PC-9 (cell line): ENCODE data around the gene ORM2. TPM values are rescaled to one million over a fixed set of nuclear protein-coding genes. Genes with fewer than 3 reads are reported as not detected.

ENCODE experiments used
- BruUV-seq: library from RNA; stranded (reverse); fragments of 400-500 nt; replicated peaks from 2 replicates; lab custom pipeline; 2021; lab: Mats Ljungman, UMichigan
- CTCF ChIA-PET: fragments of 300-600 bp; sonication (Branson Sonifier 250); formaldehyde crosslinking; loops from one replicate; lab custom pipeline; 2022; ENCODE audit warnings: antibody characterized with exemption; lab: Charles Lee
- POLR2A ChIA-PET: fragments of 300-600 bp; sonication (Branson Sonifier 250); formaldehyde crosslinking; loops from one replicate; lab custom pipeline; 2022; ENCODE audit warnings: antibody characterized with exemption; ENCODE audit not compliant: unreplicated experiment; lab: Charles Lee
- DNase-seq, 2 experiments: peaks; one replicate each; pipeline versions ENCODE4 v3.0.0 to v3.0.0-alpha.2; 2015 to 2022; ENCODE audit warnings: mixed read lengths in 1 of 2
- H2AFZ ChIP-seq: fragments of 200-600 bp; sonication (generic); 2 replicates; pipeline ENCODE4 v1.8.1; 2017; ENCODE audit warnings: antibody characterized with exemption
- H3F3A ChIP-seq: fragments of 200-600 bp; sonication (generic); 2 replicates; pipeline ENCODE4 v1.8.1; 2017; ENCODE audit warnings: antibody characterized with exemption, mild to moderate bottlenecking, low read depth; ENCODE audit not compliant: insufficient read depth
- H3K27ac ChIP-seq: fragments of 200-600 bp; sonication (generic); 2 replicates; pipeline ENCODE4 v1.6.1; 2016; ENCODE audit warnings: mixed run types
- H3K27me3 ChIP-seq: fragments of 200-600 bp; sonication (generic); 2 replicates; pipeline ENCODE4 v1.6.1; 2016; ENCODE audit warnings: low read depth, mixed run types; ENCODE audit not compliant: insufficient read depth
- H3K36me3 ChIP-seq: fragments of 200-600 bp; sonication (generic); 2 replicates; pipeline ENCODE4 v1.6.1; 2016; ENCODE audit warnings: low read depth, mixed run types
- H3K4me1 ChIP-seq: fragments of 200-600 bp; sonication (generic); replicated peaks from 2 replicates; pipeline ENCODE4 v1.6.1; 2016; ENCODE audit warnings: mixed run types; ENCODE audit not compliant: insufficient read depth
- H3K4me2 ChIP-seq: fragments of 200-600 bp; sonication (generic); 2 replicates; pipeline ENCODE4 v1.6.1; 2017; ENCODE audit warnings: mixed run types
- H3K4me3 ChIP-seq: fragments of 200-600 bp; sonication (generic); 2 replicates; pipeline ENCODE4 v1.6.1; 2016; ENCODE audit warnings: mixed run types
- H3K79me2 ChIP-seq: fragments of 200-600 bp; sonication (generic); 2 replicates; pipeline ENCODE4 v1.6.1; 2017; ENCODE audit warnings: low read depth, mixed run types
- H3K9me2 ChIP-seq: fragments of 200-600 bp; sonication (generic); 2 replicates; pipeline ENCODE4 v1.8.1; 2017; ENCODE audit warnings: mild to moderate bottlenecking; ENCODE audit not compliant: insufficient read depth
- H3K9me3 ChIP-seq: fragments of 200-600 bp; sonication (generic); 2 replicates; pipeline ENCODE4 v1.8.1; 2016; ENCODE audit warnings: low read depth; ENCODE audit not compliant: insufficient read depth
- H4K20me1 ChIP-seq: fragments of 200-600 bp; sonication (generic); 2 replicates; pipeline ENCODE4 v1.8.1; 2017; ENCODE audit not compliant: insufficient read depth
- EZH2 ChIP-seq: fragments of 200-600 bp; sonication (generic); IDR thresholded peaks from 2 replicates; pipeline ENCODE4 v1.8.0; 2017; ENCODE audit warnings: antibody characterized with exemption, low read depth
- intact Hi-C: fragments of 100-400 bp; cut with micrococcal nuclease; formaldehyde crosslinking; loops from one replicate; pipeline ENCODE4 v1.10.0; 2022; ENCODE audit not compliant: unreplicated experiment
- total RNA-seq: library from RNA; stranded (reverse); gene quantifications from 2 replicates; pipeline ENCODE4 v1.2.3, GENCODE V29; 2021
- TF ChIP-seq, protein P1 (sequence below): fragments of 200-600 bp; sonication (generic); conservative IDR thresholded peaks from 2 replicates; pipeline ENCODE4 v1.6.1; 2017; ENCODE audit warnings: mixed run types, antibody characterized with exemption, mild to moderate bottlenecking, moderate library complexity

The ORM2 gene
- total RNA-seq, 1 experiment from 2014 or later: not detected

DNA sequence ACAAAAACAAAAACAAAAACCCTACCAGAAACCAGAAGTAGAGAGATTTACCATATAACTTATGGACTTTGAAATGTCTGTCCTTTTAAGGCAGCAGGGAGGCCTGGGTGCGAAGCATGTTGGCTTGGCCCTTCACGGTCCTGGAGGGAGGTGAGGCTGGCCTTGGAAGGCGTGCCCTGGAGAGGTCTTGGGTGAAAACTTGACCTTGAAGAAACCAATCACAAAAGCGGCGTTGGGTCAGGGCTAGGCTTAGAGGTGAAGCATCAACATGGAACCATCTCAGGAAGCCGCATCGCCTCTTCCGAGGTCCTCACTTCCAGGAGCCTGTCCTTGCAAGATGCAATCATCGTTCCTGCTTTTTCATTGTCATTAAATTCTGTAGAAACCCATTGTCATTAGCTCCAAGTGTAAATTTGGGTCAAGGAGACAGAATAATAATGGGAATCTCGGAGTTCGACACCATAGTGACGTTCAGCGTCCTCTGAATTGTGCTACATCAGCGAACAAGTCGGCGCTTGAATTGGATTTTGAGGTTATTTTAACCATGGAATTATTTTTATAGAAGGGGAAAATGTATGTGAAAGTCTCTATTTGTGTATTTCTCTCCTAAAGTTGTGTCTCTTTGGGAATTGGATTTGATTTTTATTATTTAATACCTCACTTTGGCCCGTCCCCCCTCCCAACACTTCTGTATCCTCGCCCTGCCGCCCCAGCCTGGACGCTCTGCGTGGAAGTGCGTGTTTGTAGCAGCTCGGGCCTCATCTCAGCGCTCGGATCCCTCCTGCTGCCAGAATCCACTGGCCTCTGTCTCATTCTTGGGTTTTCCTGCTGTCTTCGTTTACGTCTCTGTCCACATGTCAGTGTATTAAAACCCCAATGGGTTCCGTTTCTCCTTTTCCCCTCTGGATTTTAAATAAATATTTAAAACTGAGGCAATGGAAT lies 17.8 kb upstream of the ORM2 start:
- Histone ChIP-seq H3K4me1 (no peaks in the 10 kb centered on the region), H3K4me2 (no peak overlapping the region), H3K9me2 (no peaks in the 10 kb centered on the region), H4K20me1 (no peaks in the 10 kb centered on the region), H3K27ac (no peak overlapping the region), H3K27me3 (0 out of 2 replicates have a peak, but pooled peaks cover 4% of the 10 kb centered on the region), H3K79me2 (no peaks in the 10 kb centered on the region), H3K36me3 (no peaks in the 10 kb centered on the region), H2AFZ (no peak overlapping the region), H3K4me3 (no peak overlapping the region), H3K9me3 (no peaks in the 10 kb centered on the region), H3F3A (no peaks in the 10 kb centered on the region)
- no TSS peak for BruUV-seq
- TF ChIP-seq, protein P1, sequence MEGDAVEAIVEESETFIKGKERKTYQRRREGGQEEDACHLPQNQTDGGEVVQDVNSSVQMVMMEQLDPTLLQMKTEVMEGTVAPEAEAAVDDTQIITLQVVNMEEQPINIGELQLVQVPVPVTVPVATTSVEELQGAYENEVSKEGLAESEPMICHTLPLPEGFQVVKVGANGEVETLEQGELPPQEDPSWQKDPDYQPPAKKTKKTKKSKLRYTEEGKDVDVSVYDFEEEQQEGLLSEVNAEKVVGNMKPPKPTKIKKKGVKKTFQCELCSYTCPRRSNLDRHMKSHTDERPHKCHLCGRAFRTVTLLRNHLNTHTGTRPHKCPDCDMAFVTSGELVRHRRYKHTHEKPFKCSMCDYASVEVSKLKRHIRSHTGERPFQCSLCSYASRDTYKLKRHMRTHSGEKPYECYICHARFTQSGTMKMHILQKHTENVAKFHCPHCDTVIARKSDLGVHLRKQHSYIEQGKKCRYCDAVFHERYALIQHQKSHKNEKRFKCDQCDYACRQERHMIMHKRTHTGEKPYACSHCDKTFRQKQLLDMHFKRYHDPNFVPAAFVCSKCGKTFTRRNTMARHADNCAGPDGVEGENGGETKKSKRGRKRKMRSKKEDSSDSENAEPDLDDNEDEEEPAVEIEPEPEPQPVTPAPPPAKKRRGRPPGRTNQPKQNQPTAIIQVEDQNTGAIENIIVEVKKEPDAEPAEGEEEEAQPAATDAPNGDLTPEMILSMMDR: no peak
- no peak for TF ChIP-seq EZH2
- ChIA-PET POLR2A (no interaction called here), CTCF (no interaction called here)
- no peak for DNase-seq
- intact Hi-C loops: no loop called here

DNA sequence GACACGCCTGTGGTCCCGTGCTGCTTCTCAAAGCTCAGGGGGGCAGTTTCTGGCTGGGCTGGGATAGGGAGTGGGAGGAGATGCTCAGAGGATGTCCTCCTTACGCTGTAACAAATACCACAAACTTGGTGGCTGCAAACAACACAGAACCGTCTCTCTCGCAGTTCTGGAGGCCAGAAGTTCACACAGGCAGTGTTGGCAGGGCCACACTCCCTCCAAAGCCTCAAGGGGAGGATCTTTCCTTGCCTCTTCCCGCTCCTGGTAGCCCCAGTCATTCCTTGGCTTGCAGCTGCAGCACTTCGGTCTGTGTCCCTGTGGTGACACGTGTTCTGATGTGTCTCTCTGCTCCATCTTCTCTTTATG lies 17.2 kb upstream of the ORM2 start:
- H2AFZ ChIP-seq: no peak overlapping the region
- no peaks in the 10 kb centered on the region for H4K20me1 ChIP-seq
- no peaks in the 10 kb centered on the region for H3K9me2 ChIP-seq
- ChIA-PET CTCF (no interaction called here), POLR2A (no interaction called here)
- no peaks in the 10 kb centered on the region for H3K79me2 ChIP-seq
- no TSS peak for BruUV-seq
- H3K4me1 ChIP-seq: no peaks in the 10 kb centered on the region
- H3K27ac ChIP-seq: no peak overlapping the region
- H3K9me3 ChIP-seq: no peaks in the 10 kb centered on the region
- no peak overlapping the region for H3K4me2 ChIP-seq
- no peaks in the 10 kb centered on the region for H3K36me3 ChIP-seq
- TF ChIP-seq, protein P1: no peak
- no peak for TF ChIP-seq EZH2
- no peaks in the 10 kb centered on the region for H3F3A ChIP-seq
- H3K27me3 ChIP-seq: 0 out of 2 replicates have a peak, but pooled peaks cover 4% of the 10 kb centered on the region
- no peak for DNase-seq
- no peak overlapping the region for H3K4me3 ChIP-seq
- intact Hi-C loops: no loop called here

DNA sequence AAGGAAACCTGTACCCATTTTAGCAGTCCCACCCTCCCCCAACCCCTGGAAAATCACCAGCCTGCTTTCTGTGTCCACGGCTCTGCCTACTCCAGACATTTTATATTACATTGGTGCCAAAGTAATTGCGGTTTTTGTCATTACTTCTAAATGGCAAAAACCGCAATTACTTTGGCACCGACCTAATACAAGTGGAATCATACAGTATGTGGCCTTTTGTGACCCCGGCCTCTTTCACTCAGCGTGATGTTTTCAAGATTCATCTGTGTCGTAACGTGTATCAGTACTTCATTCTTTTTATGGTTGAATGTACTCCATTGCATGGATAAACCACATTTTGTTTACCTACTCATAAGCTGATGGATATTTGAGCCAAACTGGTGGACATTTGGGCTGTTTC lies 16.5 kb upstream of the ORM2 start:
- H3K79me2 ChIP-seq: no peaks in the 10 kb centered on the region
- ChIA-PET POLR2A (no interaction called here), CTCF (no interaction called here)
- intact Hi-C loops: no loop called here
- TF ChIP-seq EZH2: no peak
- TF ChIP-seq, protein P1: no peak
- no peak overlapping the region for H3K4me3 ChIP-seq
- no peaks in the 10 kb centered on the region for H3K9me3 ChIP-seq
- no peak overlapping the region for H3K4me2 ChIP-seq
- no peak overlapping the region for H3K27ac ChIP-seq
- H4K20me1 ChIP-seq: no peaks in the 10 kb centered on the region
- BruUV-seq: no TSS peak
- peaks cover 5% of the 10 kb centered on the region; the same call in 1 of the 2 replicates for H3K4me1 ChIP-seq
- H2AFZ ChIP-seq: no peak overlapping the region
- H3K27me3 ChIP-seq: 0 out of 2 replicates have a peak, but pooled peaks cover 4% of the 10 kb centered on the region
- no peaks in the 10 kb centered on the region for H3K9me2 ChIP-seq
- no peaks in the 10 kb centered on the region for H3F3A ChIP-seq
- DNase-seq: no peak
- no peaks in the 10 kb centered on the region for H3K36me3 ChIP-seq
